Endothelial cell of umbilical vein (primary cell): Measurements from ENCODE around the gene RHD.

Source experiments
- EZH2 ChIP-seq: IDR thresholded peaks from 2 replicates; pipeline ENCODE4 v1.6.1; 2012; ENCODE audit warnings: borderline replicate concordance, low read depth, mild to moderate bottlenecking, moderate library complexity, low read length, inconsistent platforms; ENCODE audit not compliant: severe bottlenecking
- MYC ChIP-seq: IDR thresholded peaks from one replicate; pipeline ENCODE4 v1.6.1; 2011; ENCODE audit warnings: mild to moderate bottlenecking, low read depth, low read length
- POLR2A ChIP-seq: IDR thresholded peaks from 2 replicates; pipeline ENCODE4 v1.6.1; 2012; ENCODE audit warnings: low read depth, mild to moderate bottlenecking, control low read depth, low read length
- POLR2AphosphoS5 ChIP-seq: IDR thresholded peaks from 2 replicates; pipeline ENCODE4 v1.6.1; 2012; ENCODE audit warnings: low read depth, mild to moderate bottlenecking, control low read depth, low read length, moderate library complexity; ENCODE audit not compliant: insufficient read depth
- TF ChIP-seq, protein P1 (sequence below): IDR thresholded peaks from 2 replicates; pipeline ENCODE4 v1.6.1; 2011; ENCODE audit not compliant: insufficient read depth, insufficient read length
- TF ChIP-seq, protein P2 (sequence below), 2 donors: IDR thresholded peaks; 1 replicate in 1 of 2; 2 replicates in 1 of 2; pipeline ENCODE4 v1.5.1; 2011; ENCODE audit warnings: low read length in 2 of 2, mild to moderate bottlenecking in 2 of 2, moderate library complexity in 2 of 2, control low read depth in 1 of 2, inconsistent platforms in 1 of 2, low read depth in 1 of 2; ENCODE audit not compliant: insufficient read depth in 1 of 2; ENCODE audit errors: extremely low read depth in 1 of 2

DNA sequence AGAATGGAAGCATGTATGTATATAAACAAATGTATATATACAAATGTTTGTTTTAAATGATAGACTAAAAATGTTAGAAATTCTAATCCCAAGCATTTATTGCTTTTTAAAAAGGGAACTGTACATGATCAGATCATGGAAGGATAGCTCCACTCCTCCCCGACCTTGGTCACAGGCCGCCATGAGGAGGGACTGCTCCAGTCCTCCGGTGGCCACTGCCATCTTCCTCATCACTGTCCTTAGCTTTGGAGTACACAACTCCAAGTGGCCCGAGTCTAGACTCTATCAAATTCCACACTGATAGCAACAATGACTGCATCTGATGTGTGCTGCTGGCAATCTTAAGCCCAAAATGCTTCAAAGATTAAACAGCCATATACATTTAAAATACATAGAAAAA lies 49.7 kb upstream of the RHD start:
- TF ChIP-seq POLR2A (no peak), EZH2 (no peak), POLR2AphosphoS5 (no peak), MYC (no peak)
- TF ChIP-seq, protein P1, sequence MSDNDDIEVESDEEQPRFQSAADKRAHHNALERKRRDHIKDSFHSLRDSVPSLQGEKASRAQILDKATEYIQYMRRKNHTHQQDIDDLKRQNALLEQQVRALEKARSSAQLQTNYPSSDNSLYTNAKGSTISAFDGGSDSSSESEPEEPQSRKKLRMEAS = no peak
- TF ChIP-seq, protein P2, sequence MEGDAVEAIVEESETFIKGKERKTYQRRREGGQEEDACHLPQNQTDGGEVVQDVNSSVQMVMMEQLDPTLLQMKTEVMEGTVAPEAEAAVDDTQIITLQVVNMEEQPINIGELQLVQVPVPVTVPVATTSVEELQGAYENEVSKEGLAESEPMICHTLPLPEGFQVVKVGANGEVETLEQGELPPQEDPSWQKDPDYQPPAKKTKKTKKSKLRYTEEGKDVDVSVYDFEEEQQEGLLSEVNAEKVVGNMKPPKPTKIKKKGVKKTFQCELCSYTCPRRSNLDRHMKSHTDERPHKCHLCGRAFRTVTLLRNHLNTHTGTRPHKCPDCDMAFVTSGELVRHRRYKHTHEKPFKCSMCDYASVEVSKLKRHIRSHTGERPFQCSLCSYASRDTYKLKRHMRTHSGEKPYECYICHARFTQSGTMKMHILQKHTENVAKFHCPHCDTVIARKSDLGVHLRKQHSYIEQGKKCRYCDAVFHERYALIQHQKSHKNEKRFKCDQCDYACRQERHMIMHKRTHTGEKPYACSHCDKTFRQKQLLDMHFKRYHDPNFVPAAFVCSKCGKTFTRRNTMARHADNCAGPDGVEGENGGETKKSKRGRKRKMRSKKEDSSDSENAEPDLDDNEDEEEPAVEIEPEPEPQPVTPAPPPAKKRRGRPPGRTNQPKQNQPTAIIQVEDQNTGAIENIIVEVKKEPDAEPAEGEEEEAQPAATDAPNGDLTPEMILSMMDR (IDR thresholded peaks at IDR 0.05; ENCODE audit: extremely low read depth in 1 of 2, insufficient read depth in 1 of 2, low read depth in 1 of 2, low read length in 2 of 2) = no peak
